ENCODE measurements around the gene NLRC3.

The NLRC3 gene

DNA sequence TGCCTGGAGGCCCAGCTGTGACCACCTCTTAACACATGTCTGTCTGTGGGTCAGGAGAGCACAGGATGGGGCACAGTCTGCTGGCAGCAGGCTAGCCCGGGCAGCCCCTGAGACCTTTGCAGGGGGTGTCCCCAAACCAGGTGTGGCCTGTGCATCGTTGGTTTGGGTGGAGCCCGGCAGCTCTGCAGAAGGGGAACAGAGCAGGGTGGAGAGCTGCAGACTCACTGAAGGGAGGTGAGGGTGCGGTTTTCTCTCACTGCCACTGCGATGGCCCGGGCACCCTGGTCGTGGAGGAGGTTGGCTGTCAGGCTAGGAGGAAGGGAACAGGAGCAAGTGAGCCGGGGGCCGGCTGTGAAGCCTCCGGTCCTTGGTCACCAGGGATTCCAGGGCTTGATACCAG is 28.8 kb downstream of the NLRC3 start:
- no peak for DNase-seq (ENCODE audit: low spot score)

DNA sequence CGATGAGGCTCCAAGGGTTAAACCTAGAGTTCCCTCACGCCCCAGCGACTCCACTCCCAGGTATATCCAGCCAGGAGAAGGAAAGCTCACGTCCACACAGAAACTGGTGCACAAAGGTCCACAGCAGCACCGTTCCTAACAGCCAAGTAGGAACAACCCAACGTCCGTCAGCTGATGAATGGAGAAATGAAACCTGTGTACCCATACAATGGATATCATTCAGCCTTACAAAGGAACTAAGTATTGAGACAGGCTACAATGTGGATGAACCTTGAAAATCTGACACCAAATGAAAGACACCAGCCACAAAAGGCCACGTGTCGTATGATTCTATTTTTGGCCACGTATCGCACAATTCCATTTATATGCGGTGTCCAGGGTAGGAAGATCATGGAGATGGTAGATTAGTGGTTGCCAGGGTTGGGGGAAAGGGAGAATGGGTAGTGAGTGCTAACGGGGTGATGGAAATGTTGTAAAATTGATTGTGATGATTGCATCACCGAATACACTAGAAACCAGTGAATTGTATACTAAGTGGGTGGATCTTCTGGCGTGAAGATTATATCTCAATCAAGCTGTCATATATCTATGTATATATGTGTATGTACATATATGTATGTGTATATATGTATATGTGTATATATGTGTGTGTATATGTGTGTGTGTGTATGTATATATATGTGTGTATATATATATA is 30.1 kb downstream of the NLRC3 start:
- no peak for DNase-seq (ENCODE audit: low spot score)

DNA sequence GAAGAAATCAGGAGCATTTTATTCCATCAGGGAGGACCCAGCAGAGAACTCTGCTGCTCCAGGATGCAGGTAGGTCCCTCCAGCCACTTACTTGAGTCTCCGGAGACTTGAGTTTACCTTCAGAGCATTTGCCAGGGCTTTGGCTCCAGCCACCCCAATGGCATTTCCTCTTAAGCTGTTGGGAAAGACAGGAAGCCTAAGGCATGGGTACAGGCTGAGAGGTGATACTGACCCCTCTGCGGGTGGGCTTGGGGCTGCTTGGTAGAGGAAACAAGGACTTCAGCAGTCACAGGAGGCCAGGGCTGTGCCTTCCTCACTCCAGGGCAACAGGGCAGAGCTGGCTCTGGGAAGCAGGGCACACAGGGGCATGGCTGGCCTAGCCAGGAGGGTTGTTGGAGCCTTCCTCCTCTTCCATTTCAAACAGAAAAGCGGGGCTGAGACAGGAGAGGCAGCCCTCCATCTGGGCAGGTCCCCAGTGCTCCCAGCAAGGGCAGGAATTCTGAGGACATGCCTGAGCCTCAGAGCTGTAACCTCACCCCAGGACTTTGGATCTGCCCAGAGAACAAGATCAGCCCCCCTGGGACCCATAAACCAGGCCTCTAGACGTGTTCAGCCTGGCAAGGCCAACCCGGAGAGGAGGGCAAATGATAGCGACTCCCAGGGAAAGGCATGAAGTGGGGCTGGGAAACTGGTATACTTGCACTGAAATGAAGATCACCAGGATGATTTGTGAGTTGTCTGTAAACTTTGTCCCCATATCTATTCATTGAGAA is 34.4 kb downstream of the NLRC3 start:
- DNase-seq (ENCODE audit: low spot score): no peak

GRCh38 chr16:3541527-3542155 is 35.6 kb downstream of the NLRC3 start:
- DNase-seq (ENCODE audit: low spot score): no peak

DNA sequence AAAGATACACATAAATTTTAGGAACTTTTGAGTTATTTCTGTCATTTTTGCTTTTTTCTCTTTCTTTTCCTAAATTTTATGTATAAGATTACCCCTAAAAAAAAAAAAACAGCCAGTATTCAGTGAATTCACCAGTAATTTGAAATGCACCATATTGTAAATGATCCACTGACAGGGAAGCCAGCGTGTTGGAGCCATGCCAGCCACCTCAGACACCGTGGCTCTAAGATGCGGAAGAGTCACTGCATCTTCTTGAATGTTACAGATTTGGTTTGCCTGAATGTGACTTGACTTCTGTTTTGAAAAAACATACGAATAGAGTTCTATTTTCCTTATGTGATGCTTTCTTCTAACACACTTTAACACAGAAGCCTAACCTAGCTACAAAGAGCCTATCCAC is 39.0 kb downstream of the NLRC3 start:
- no peak for DNase-seq (ENCODE audit: low spot score)

GRCh38 chr16:3536851-3537250 is 40.4 kb downstream of the NLRC3 start:
- DNase-seq (ENCODE audit: low spot score): no peak

DNA sequence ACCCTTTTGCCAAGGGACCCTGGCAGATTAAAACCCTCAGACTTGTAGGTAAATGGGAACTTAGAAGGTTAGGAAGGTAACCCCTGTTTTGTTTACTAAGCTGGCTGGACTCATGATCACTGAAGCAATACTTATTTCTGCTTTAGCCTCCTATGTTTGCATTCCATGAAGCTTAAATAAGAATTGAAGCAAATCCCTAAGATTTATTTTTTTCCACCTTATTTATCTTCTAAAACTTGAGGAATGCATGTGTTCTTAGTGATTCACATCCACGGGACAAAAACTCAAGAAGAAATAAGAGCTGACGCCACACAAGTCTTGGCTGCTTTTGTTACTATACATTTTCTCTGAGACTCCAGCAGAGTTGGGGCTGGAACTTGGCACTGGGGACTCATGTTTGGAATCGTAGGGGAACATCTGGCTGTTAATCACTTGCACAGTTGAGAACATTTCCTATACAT is 40.9 kb downstream of the NLRC3 start:
- DNase-seq (ENCODE audit: low spot score): no peak

DNA sequence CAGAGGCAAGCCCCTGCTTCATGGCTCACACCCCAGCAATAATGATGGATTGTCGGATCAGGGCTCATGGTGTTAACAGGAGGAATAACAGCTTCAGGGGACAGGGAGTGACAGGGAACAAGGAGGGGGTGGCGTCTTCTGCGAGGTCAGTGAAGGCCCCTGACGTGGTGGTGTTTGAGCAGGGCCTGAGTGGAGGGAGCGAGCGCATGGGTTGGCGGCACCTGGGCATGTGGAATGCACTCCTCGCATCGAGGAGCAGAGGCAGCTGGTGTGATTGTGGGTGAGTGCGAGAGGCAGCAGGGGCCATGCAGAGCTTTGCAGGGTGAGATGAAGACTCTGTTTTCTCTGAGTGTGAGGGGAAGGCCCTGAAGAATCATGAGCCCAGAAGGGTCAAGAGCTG is 43.1 kb downstream of the NLRC3 start:
- DNase-seq (ENCODE audit: low spot score): no peak

DNA sequence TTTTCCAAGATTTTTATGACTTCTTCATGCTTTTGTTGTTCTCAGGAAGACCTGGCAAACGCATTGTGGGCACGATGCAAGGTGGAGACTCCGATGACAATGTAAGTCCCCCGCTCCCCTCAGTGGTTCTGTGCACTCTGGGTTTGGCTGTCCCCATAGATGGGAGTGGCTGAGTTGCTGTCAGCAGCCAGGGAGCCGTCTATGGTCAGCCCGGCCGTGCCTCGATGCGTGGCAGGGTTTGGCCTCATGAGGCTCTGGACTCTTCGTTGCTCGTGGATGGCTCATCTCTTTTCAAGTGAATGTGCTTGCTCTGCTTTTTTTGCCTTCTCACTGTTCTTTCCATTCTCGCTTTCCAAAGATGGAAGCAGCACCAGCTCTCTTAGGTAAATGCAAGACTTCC is 44.5 kb downstream of the NLRC3 start:
- no peak for DNase-seq (ENCODE audit: low spot score)

DNA sequence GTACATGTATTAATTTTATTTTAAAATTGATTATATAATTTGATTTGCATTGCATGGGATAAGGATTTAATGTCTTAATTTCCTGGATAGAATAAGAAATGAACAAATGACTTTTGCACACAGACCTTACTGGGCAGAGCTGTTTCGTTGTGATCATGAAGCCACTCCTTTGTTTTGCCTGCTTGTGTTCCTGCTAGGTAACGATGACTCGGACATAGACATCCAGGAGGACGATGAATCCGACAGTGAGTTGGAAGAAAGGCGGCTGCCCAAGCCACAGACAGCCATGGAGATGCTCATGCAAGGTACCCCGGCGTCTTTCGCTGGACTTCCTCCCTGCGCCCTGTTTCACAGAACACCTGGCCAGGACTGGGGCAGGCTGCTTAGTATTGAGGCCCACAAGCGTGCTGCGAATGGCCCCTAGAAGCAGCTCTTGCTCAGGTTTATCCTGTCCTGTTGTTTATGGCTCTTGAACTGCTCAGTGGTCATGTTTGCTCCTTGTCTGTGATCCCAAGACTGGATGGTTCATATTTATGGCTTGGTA is 46.8 kb downstream of the NLRC3 start:
- DNase-seq (ENCODE audit: low spot score): no peak

DNA sequence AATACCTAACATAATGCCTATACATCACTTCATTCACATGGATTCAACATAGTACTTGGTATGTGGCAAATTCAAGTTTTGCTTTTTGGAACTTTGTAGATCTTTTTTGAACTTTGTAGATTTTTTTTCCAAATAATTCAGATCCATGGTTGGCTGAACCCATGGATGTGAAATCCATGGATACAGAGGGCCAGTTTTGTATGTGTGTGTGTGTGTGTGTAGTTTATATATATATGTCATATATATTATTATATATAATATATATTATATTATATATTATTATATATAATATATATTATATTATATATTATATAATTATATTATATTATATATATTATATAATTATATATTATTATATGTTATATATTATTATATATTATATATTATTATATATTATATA is 48.0 kb downstream of the NLRC3 start:
- no peak for DNase-seq (ENCODE audit: low spot score)

DNA sequence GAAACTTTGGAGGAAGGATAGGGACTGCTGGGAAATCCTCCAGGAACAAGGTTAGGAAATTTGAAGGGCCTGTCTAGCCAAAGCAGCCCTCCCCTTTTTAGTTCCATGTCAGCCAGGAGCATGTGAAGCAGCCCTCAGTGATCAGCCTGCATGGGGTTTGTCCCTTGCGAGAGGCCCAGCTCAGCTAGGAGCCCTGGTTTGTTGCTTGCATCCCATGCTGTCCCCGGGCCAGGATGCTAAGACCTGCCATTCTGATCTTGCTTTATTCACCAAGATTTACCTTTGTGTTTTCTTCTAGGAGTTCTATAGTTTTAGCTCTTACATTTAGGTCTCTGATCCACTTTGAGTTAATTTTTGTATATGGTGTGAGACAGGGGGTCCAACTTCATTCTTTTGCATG is 48.8 kb downstream of the NLRC3 start:
- DNase-seq (ENCODE audit: low spot score): no peak

GRCh38 chr16:3527216-3527829 is 49.9 kb downstream of the NLRC3 start:
- peak; percentile 52 for DNase-seq (ENCODE audit: low spot score)

DNA sequence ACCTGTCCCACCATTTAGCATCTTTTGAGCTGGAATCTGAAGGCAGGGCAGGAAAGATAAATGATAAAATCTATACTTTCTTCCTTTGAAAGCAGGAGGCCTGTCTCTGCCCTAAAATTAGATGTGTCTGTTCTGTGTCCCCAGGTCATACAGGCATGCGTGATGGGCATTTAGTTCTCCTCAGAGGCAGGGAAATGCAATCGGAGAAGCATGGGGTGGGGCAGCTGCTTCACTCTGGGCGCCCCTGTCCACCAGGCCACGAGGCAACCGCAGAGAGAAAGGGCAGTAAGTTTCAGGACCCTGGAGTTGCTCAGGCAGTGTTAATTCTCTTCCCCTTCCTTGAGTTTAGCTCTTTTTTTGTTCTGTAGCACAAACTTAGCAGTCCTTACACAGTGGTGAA is 51.3 kb downstream of the NLRC3 start:
- DNase-seq (ENCODE audit: low spot score): no peak

- no peak for DNase-seq (ENCODE audit: low spot score)
Measured at GRCh38 chr16:3523281-3523680, 53.9 kb downstream of the NLRC3 start.

GRCh38 chr16:3520841-3521240 is 56.4 kb downstream of the NLRC3 start:
- no peak for DNase-seq (ENCODE audit: low spot score)

- no peak for DNase-seq (ENCODE audit: low spot score)
Measured at GRCh38 chr16:3520413-3520812, 56.8 kb downstream of the NLRC3 start.

DNA sequence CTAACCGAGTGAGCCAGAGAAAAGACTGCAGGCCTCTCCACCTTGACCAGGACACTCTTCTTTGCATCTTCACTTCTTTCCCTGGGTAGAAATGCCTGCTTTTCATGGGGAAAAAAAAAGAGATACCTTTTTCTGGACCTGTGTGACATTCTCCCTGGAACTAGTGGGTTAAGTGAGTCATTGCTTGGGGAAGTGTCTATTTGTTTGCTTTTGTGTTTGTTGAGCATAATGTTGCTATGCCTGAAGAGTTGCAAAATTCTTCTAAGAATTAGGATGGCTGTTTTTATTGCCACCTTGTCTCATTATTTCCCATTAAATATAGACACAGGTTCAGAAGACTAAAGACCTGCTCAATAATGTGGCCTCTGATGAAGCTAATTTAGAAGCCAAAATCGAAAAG is 57.6 kb downstream of the NLRC3 start:
- DNase-seq (ENCODE audit: low spot score): no peak

GRCh38 chr16:3518986-3519348 is 58.2 kb downstream of the NLRC3 start:
- DNase-seq (ENCODE audit: low spot score): no peak

GRCh38 chr16:3518292-3518985 is 58.8 kb downstream of the NLRC3 start:
- no peak for DNase-seq (ENCODE audit: low spot score)

GRCh38 chr16:3515897-3516296 is 61.3 kb downstream of the NLRC3 start:
- DNase-seq (ENCODE audit: low spot score): no peak

- DNase-seq (ENCODE audit: low spot score): no peak
Measured at GRCh38 chr16:3514621-3515020, 62.6 kb downstream of the NLRC3 start.

Measured in hematopoietic multipotent progenitor cell treated with erythropoietin and hydrocortisone succinate and interleukin-3 and kit ligand, for 17 days (in vitro differentiated cells).